GM12878 (cell line): ENCODE measurements around the gene DHX16. TPM values are rescaled to one million over a fixed set of nuclear protein-coding genes. Genes with fewer than 3 reads are reported as not detected.

ENCODE experiments used
- GABPA ChIP-seq: IDR thresholded peaks from 2 replicates; pipeline ENCODE4 v1.6.1; 2014; ENCODE audit warnings: antibody characterized with exemption, low read depth, mild to moderate bottlenecking, inconsistent platforms
- RAD21 ChIP-seq: IDR thresholded peaks from 2 replicates; pipeline ENCODE4 v1.6.1; 2011; ENCODE audit warnings: mild to moderate bottlenecking, low read depth, low read length, moderate library complexity; ENCODE audit not compliant: insufficient read depth
- SIX5 ChIP-seq: IDR thresholded peaks from 2 replicates; pipeline ENCODE4 v1.6.1; 2011; ENCODE audit warnings: mild to moderate bottlenecking, low read depth, low read length, moderate library complexity; ENCODE audit not compliant: severe bottlenecking
- SMARCA5 ChIP-seq: fragments of 450-650 bp; IDR thresholded peaks from 2 replicates; pipeline ENCODE4 v1.6.1; 2017; ENCODE audit warnings: mild to moderate bottlenecking
- TBL1XR1 ChIP-seq: IDR thresholded peaks from 2 replicates; pipeline ENCODE4 v1.6.1; 2012; ENCODE audit warnings: low read depth, low read length, improper control_type of control experiment
- ZSCAN29 ChIP-seq: fragments of 450-650 bp; IDR thresholded peaks from 2 replicates; pipeline ENCODE4 v1.6.1; 2017; ENCODE audit warnings: mild to moderate bottlenecking, moderate library complexity
- polyA plus RNA-seq, 11 experiments: library from polyadenylated mRNA; depleted of rRNA in 4 of 11; unstranded in 6 of 11; stranded (reverse) in 5 of 11; fragments of >200 nt; fragmentation: Nextera tagmentation in 4 of 11; fragmentation: Illumina TruSeq in 1 of 11; extraction: Ambion mirVana in 4 of 11; extraction: Trizol in 1 of 11; gene quantifications; 1 replicate in 1 of 11; 2 replicates in 10 of 11; pipeline versions ENCODE4 v1.2.1 to v1.2.3, GENCODE V29; 2011 to 2016; ENCODE audit warnings: inconsistent platforms in 2 of 11, missing spikeins in 2 of 11, low read depth in 1 of 11
- total RNA-seq, 4 experiments: library from RNA; depleted of rRNA in 3 of 4; stranded (reverse); fragments of >200 nt in 3 of 4; fragmentation: Illumina TruSeq in 1 of 4; extraction: Trizol in 1 of 4; gene quantifications; 2 replicates each; pipeline versions ENCODE4 v1.2.1 to v1.2.3, GENCODE V29; 2013 to 2021
- TF ChIP-seq, protein P1 (sequence below): fragments of 450-650 bp; formaldehyde crosslinking; IDR thresholded peaks from 2 replicates; pipeline ENCODE4 v1.4.0; 2020; ENCODE audit warnings: mild to moderate bottlenecking, moderate library complexity
- TF ChIP-seq, protein P2 (sequence below): IDR thresholded peaks from 2 replicates; pipeline ENCODE4 v1.6.1; 2011; ENCODE audit warnings: borderline replicate concordance, low read depth, mild to moderate bottlenecking, moderate library complexity, low read length; ENCODE audit not compliant: insufficient read depth, poor library complexity, severe bottlenecking
- TF ChIP-seq, protein P3 (sequence below): fragments of 450-650 bp; IDR thresholded peaks from 2 replicates; pipeline ENCODE4 v1.6.1; 2017; ENCODE audit warnings: mild to moderate bottlenecking, moderate library complexity
- TF ChIP-seq, protein P4 (sequence below): fragments of 450-650 bp; IDR thresholded peaks from 2 replicates; pipeline ENCODE4 v1.6.1; 2018; ENCODE audit warnings: mild to moderate bottlenecking, low read depth, moderate library complexity; ENCODE audit not compliant: partially characterized antibody
- TF ChIP-seq, protein P5 (sequence below): fragments of 450-650 bp; IDR thresholded peaks from 2 replicates; pipeline ENCODE4 v1.6.1; 2016; ENCODE audit warnings: mild to moderate bottlenecking, moderate library complexity, borderline replicate concordance

DHX16 gene
- total and polyA plus RNA-seq, 10 of the 15 experiments (the other 5 are each of a cell fraction or from before 2014, with no cell fraction given), result 10.1 to 41.4 (median 38.3) TPM

DNA sequence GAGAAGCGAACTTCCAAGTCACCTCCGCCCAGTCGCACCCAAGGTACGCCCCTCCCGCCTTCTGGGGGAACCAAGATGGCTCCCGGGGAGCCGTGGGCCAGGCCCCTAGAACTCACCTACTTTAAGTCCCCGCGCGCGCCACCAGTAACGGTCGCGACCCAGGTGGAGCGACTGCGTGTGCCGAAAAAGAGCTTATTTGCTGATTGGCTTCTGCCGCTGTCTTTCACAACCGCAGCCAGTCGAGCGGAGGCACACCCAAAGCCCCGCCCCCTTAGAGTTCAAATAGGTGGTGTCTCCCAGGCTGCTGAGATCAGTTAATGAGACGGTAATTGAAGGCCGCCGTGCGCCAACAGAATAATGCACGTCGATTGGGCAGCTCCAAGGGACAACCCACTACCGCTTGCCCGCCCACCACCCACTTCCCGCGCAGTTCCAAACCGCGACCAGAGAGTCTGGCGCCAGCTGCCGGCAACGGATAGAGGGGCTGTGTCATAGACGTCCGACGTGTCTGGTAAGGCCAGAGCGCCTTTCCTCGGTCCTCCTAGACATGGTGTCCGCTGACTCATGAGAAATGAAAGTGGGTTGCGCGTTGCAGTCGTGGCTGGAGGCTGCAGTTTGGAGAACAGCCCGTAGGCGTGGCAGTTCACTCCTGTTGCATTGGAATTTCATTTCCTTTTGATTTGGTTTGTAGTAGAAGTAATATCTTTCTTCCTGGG lies 44.5 kb upstream of the DHX16 start, which contains the start of gene MDC1 (continued):
- TF ChIP-seq, protein P1, sequence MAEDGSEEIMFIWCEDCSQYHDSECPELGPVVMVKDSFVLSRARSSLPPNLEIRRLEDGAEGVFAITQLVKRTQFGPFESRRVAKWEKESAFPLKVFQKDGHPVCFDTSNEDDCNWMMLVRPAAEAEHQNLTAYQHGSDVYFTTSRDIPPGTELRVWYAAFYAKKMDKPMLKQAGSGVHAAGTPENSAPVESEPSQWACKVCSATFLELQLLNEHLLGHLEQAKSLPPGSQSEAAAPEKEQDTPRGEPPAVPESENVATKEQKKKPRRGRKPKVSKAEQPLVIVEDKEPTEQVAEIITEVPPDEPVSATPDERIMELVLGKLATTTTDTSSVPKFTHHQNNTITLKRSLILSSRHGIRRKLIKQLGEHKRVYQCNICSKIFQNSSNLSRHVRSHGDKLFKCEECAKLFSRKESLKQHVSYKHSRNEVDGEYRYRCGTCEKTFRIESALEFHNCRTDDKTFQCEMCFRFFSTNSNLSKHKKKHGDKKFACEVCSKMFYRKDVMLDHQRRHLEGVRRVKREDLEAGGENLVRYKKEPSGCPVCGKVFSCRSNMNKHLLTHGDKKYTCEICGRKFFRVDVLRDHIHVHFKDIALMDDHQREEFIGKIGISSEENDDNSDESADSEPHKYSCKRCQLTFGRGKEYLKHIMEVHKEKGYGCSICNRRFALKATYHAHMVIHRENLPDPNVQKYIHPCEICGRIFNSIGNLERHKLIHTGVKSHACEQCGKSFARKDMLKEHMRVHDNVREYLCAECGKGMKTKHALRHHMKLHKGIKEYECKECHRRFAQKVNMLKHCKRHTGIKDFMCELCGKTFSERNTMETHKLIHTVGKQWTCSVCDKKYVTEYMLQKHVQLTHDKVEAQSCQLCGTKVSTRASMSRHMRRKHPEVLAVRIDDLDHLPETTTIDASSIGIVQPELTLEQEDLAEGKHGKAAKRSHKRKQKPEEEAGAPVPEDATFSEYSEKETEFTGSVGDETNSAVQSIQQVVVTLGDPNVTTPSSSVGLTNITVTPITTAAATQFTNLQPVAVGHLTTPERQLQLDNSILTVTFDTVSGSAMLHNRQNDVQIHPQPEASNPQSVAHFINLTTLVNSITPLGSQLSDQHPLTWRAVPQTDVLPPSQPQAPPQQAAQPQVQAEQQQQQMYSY, result no peak
- peak; percentile 36 for TF ChIP-seq SIX5
- peak; percentile 51; the same call in 1 of the 2 replicates for TF ChIP-seq TBL1XR1
- TF ChIP-seq, protein P2, sequence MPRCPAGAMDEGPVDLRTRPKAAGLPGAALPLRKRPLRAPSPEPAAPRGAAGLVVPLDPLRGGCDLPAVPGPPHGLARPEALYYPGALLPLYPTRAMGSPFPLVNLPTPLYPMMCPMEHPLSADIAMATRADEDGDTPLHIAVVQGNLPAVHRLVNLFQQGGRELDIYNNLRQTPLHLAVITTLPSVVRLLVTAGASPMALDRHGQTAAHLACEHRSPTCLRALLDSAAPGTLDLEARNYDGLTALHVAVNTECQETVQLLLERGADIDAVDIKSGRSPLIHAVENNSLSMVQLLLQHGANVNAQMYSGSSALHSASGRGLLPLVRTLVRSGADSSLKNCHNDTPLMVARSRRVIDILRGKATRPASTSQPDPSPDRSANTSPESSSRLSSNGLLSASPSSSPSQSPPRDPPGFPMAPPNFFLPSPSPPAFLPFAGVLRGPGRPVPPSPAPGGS, result peak; percentile 68
- TF ChIP-seq, protein P3, sequence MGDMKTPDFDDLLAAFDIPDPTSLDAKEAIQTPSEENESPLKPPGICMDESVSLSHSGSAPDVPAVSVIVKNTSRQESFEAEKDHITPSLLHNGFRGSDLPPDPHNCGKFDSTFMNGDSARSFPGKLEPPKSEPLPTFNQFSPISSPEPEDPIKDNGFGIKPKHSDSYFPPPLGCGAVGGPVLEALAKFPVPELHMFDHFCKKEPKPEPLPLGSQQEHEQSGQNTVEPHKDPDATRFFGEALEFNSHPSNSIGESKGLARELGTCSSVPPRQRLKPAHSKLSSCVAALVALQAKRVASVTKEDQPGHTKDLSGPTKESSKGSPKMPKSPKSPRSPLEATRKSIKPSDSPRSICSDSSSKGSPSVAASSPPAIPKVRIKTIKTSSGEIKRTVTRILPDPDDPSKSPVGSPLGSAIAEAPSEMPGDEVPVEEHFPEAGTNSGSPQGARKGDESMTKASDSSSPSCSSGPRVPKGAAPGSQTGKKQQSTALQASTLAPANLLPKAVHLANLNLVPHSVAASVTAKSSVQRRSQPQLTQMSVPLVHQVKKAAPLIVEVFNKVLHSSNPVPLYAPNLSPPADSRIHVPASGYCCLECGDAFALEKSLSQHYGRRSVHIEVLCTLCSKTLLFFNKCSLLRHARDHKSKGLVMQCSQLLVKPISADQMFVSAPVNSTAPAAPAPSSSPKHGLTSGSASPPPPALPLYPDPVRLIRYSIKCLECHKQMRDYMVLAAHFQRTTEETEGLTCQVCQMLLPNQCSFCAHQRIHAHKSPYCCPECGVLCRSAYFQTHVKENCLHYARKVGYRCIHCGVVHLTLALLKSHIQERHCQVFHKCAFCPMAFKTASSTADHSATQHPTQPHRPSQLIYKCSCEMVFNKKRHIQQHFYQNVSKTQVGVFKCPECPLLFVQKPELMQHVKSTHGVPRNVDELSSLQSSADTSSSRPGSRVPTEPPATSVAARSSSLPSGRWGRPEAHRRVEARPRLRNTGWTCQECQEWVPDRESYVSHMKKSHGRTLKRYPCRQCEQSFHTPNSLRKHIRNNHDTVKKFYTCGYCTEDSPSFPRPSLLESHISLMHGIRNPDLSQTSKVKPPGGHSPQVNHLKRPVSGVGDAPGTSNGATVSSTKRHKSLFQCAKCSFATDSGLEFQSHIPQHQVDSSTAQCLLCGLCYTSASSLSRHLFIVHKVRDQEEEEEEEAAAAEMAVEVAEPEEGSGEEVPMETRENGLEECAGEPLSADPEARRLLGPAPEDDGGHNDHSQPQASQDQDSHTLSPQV, result no peak
- TF ChIP-seq SMARCA5, result peak; percentile 20; the same call in 1 of the 2 replicates
- no peak for TF ChIP-seq ZSCAN29
- TF ChIP-seq, protein P4, sequence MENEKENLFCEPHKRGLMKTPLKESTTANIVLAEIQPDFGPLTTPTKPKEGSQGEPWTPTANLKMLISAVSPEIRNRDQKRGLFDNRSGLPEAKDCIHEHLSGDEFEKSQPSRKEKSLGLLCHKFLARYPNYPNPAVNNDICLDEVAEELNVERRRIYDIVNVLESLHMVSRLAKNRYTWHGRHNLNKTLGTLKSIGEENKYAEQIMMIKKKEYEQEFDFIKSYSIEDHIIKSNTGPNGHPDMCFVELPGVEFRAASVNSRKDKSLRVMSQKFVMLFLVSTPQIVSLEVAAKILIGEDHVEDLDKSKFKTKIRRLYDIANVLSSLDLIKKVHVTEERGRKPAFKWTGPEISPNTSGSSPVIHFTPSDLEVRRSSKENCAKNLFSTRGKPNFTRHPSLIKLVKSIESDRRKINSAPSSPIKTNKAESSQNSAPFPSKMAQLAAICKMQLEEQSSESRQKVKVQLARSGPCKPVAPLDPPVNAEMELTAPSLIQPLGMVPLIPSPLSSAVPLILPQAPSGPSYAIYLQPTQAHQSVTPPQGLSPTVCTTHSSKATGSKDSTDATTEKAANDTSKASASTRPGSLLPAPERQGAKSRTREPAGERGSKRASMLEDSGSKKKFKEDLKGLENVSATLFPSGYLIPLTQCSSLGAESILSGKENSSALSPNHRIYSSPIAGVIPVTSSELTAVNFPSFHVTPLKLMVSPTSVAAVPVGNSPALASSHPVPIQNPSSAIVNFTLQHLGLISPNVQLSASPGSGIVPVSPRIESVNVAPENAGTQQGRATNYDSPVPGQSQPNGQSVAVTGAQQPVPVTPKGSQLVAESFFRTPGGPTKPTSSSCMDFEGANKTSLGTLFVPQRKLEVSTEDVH, result peak; percentile 98
- TF ChIP-seq RAD21, result no peak; the same call in 1 of the 2 replicates
- TF ChIP-seq, protein P5, sequence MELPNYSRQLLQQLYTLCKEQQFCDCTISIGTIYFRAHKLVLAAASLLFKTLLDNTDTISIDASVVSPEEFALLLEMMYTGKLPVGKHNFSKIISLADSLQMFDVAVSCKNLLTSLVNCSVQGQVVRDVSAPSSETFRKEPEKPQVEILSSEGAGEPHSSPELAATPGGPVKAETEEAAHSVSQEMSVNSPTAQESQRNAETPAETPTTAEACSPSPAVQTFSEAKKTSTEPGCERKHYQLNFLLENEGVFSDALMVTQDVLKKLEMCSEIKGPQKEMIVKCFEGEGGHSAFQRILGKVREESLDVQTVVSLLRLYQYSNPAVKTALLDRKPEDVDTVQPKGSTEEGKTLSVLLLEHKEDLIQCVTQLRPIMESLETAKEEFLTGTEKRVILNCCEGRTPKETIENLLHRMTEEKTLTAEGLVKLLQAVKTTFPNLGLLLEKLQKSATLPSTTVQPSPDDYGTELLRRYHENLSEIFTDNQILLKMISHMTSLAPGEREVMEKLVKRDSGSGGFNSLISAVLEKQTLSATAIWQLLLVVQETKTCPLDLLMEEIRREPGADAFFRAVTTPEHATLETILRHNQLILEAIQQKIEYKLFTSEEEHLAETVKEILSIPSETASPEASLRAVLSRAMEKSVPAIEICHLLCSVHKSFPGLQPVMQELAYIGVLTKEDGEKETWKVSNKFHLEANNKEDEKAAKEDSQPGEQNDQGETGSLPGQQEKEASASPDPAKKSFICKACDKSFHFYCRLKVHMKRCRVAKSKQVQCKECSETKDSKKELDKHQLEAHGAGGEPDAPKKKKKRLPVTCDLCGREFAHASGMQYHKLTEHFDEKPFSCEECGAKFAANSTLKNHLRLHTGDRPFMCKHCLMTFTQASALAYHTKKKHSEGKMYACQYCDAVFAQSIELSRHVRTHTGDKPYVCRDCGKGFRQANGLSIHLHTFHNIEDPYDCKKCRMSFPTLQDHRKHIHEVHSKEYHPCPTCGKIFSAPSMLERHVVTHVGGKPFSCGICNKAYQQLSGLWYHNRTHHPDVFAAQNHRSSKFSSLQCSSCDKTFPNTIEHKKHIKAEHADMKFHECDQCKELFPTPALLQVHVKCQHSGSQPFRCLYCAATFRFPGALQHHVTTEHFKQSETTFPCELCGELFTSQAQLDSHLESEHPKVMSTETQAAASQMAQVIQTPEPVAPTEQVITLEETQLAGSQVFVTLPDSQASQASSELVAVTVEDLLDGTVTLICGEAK, result peak; percentile 64; the same call in 1 of the 2 replicates
- TF ChIP-seq GABPA, result no peak
